ENCODE data around the gene PYY.

PYY gene

DNA sequence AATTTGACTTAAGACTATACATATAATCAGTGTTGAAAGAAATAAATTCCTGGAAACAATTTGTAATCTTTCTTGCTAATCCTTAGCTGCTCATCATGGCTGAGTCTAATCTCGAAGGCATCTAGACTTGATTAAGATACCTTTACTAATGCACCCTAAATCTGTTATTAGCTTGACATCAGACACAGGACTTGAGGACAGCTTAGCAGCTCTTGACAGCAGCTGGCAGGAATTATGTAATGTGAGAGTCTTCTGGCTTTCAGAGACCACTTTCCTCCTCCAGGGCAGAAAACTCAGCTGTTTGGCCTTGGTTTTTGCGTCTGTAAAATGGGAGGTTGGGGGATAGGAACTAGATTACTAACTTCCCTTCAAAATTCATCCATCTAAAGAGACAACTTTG lies 39.3 kb downstream of the PYY start:
- DNase-seq (ENCODE audit: low spot score) = no peak

DNA sequence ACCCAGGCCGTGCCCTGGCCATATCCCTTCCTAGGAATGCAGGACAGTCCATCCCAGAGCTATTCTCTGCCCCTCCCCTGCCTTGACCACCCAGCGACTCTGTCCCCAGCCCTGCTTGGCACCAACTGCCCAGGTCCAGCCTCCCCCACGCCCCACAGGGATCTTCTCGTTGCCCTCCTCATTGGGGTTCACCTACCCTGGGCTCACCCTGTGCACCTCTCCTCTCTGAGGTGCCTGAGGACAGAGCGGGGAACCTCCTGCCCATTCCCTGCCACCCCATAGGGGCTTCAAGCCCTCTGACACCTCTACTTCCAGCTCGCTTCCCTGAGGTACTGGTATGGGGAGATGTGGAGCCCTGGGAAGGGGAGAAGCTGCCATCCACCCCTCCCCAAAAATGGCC lies 40.2 kb downstream of the PYY start:
- DNase-seq (ENCODE audit: low spot score) = no peak

DNA sequence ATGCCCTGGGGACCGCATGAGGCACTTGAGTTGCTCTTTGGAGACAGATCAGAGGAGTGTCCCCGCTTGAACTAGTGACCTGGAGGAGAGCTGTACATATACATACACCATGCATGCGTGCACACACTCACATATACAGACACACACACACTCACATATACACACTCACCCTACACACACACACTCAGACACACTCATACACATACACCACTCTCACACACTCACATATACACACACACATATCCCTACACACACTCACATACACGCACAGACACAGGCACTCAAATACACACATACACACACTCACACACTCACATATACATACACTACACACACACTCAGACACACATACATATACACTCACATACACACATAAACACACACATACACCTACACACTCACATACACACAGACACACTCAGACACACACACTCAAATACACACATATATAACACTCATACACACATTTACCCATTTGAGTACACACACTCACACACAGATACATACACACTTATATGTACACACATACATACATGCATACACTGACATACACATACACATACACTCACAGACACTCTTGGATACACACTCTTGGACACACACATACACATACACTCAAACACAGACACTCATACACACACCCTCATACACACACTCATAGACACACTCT lies 41.0 kb downstream of the PYY start:
- DNase-seq (ENCODE audit: low spot score) = no peak

DNA sequence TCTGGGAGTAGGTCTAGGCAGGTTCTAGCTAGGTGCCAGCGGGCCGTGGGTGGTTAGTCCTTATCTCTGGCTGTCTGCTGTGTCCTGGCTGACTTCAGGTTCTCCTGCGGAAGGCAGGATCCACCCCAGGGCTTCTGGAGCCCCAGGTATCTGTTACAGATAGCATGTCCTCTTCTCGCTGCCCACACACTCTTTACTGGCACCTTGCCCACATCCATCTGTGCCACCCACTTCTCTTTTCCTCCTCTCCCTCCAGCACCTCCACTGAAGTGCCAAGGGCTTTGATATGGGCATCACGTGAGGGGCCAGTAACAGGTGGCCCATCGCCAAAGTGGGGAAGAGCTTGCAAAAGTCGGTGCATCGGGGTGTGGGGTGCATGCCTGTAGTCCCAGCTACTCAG lies 41.8 kb downstream of the PYY start:
- no peak for DNase-seq (ENCODE audit: low spot score)

DNA sequence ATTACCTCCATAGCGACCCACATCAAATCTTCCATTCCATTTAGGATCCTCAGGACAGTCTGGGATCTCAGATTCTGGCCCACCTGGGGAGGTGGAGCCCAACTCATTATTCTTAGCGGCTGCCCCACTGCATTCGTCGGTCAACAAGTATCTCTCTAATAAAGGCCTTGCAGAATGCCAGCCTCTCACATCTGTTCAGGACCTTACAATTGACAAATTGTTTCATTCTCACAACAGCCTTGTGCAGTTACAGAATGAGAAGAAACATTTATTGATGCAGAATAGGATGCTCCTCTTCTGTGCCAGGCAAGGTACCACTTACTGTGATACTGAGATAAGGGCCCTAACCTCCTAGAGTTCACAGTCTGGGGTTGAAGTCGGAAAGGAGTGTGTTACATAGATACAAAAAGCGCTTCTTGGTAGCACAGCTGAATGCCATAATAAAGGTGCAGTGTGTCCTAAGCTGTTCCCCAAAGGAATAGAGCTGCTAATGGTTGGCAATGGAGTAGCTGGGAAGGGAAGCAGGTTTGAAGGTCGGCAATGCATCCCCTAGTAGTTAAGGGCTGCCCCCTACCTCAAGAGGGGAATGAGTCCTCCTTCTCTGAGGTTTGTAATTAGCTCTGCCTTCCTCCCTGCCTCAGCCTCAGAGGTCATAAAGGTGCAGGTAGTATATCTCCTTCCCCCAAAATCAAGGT lies 44.1 kb downstream of the PYY start:
- peak; percentile 63 for DNase-seq (ENCODE audit: low spot score)

DNA sequence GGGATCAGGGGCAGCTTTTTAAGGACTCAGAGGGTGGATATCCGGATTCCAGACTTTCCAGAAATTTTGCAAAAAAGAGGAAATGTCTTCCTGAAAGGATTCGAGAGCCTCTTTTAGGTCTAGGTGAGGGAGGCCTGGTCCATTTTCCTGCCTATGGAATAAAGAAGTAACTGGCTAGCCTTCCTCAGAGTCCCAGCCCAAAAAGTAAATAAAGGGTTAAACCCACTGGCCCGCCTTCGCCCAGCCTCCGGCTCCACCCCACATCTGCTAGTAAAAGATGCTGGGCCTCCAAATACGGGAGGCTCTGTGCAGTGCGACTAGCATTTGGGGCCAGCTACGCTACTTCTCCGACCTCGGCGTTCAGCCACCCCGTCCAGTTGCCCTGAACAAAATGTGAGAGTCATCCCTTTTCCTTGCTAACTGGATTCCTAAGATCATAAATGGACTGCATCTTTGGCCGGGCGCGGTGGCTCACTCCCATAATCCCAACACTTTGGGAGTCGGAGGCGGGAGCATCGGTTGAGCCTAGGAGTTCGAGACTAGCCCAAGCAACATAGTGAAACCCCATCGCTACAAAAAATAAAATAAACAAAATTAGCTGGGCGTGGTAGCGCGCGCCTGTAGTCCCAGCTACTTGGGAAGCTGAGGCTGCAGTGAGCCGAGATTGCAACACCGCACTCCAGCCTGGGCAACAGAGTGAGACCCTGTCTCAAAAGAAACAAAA lies 45.6 kb downstream of the PYY start:
- DNase-seq (ENCODE audit: low spot score) = peak; percentile 91

DNA sequence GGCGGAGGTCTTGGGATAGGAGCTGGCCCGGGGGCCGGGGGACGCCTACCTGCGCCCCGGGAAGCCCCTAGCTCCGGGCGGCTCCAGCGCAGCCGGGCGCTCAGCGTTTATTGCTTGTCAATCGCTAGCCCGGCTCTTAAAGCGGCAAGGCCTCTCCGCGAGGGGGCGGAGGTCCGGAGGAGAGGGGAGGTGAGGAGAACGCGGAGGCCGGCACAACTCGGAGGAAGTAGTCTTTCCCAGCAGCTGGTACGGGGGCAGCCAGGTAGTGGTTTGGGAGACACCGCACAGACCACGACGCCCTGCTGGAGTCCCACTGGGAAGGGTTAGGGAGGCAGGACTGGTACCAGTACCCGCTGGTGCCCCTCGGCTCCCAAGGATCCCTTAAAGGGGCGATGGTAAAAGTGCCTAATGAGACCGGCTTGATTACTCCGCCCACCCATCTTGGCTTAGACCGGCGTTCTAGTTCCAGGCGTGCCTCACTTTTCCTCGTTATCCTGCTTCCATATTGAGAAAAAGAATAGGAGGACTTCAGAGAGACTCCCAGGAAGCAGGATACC lies 46.2 kb downstream of the PYY start, which contains the start of gene MPP2:
MPP2 (minus strand) TSS at position 112 of the 557 bp plus-strand sequence. CDS start 3,076 bp downstream, outside the sequence.
- DNase-seq (ENCODE audit: low spot score) = peak; percentile 89

DNA sequence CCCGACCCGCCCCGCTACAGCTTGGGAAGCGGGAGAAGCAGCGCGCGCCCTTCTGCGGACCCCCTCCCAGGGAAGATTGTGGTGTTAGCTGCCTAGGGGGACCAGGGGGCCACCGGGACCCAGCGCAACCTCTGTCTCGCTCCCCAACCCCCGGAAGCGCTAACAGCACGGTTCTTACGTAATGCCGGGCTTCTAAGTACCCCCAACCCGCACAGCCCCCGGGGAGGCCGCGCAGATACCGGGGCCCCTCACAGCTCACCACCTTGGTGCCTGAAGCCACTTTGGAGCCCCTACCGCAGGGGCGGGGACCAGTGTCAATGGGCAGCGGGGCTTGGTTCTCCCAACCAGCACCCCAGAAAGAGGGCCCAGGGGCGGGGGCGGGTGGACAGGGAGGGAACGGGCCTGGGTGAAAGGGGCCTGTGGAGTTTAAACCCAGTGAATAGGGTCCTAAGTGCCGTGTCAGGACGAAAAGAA lies 46.8 kb downstream of the PYY start:
- DNase-seq (ENCODE audit: low spot score) = no peak

DNA sequence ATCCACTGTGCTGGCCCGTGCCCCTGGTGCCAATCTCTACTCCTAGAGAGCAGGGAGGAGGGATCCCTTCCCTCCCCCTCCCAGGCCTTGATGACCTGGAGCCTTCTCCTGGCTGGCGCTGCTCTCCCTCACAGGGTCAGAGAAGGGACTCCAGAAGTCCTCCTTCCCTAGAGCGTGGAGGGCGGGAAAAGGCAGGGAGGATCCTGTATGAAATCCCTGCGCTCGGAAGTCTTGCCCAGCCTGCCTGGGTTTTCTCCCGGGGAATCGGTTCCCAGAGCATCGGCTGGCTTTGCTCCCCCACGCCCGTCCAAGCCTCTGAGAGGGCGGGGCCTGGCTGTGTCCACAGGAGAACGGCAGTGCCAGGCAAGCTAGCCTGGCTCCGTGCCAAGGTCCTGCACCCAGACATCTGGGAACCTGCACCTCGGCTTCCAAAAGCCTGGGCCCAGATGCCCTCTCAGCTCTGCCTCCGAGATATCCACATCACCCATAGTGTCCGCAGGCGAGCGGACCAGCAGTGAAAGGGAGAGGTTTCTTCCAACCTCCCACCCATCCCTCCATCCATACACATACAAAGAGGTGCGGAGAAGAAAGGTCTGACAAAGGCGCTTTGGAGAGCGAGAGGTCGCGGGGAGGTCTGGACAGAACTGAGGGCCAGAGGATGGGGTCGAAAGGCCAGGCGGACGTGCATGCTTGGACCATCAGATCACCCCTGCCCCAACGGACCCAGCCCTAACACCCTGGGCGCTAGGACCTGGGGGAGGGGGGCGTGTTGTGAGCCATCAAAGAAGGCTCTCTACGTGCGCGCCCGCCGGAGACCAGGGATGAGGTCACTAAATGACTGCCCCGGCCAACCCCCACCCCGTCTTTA lies 47.5 kb downstream of the PYY start:
- DNase-seq (ENCODE audit: low spot score) = peak; percentile 91

DNA sequence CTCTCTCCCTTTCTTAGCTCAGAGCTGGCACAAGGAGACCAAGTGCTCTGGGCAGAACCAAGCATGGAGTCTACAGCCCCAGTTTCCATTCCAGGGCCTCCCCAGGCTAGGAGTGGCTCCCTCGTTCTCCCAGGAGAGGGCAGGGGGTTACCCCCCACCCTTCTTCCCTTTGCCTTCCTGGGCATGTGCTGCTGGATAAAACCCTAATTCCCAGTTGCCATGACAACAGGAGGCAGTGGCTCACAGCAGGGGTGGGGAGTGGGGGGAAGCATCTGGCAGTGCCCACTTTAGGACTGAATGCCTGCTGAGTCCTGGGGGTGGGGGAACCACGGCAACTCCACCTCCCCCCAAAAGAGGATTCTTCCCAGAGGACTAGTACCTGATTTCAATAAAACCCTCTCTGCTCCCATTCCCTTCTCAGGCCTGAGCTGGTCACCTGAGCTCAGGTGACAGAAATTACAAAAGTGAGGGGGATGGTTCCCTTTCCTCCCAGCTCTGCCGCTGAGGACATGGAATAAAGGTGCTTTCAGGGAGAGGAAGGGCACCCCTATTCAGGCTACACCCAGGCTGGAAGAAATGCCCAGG lies 48.2 kb downstream of the PYY start:
- peak; percentile 44 for DNase-seq (ENCODE audit: low spot score)

All from Ammon's horn (tissue), 1 donor.